Measurements from ENCODE around the gene UBAC2.

UBAC2 gene

DNA sequence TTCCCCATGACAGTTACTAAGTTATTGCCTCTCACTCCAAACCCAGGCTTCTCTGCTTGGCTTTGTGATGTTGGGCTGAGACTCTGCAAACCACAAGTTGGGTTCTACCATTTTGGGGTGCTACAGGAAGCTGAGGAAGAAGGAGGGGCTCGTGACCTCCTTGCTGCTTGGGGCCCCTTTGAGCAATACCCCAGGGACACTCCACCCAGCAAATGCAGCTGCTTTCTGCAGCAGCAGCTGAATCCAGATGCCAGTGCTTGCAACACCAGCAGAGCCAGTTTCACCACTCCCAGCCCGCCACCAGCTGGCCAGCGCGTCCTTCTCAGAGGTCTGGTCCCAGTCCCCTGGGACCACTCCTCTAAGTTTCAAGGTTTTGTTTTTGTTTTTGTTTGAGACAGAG is 22.0 kb upstream of the UBAC2 start:
- Histone ChIP-seq H3K36me3 (ENCODE audit: low read depth) (no peaks in the 10 kb centered on the region), H3K27me3 (ENCODE audit: insufficient read depth, poor library complexity, severe bottlenecking) (no peaks in the 10 kb centered on the region), H3K27ac (ENCODE audit: poor library complexity, severe bottlenecking) (no peak overlapping the region), H3K4me1 (ENCODE audit: insufficient read depth, poor library complexity, severe bottlenecking) (peaks cover 4% of the 10 kb centered on the region), H3K4me3 (ENCODE audit: severe bottlenecking) (no peak overlapping the region), H3K9me3 (ENCODE audit: severe bottlenecking) (no peaks in the 10 kb centered on the region)
- ATAC-seq (ENCODE audit: low read depth), result no peak
- TF ChIP-seq, protein P1, sequence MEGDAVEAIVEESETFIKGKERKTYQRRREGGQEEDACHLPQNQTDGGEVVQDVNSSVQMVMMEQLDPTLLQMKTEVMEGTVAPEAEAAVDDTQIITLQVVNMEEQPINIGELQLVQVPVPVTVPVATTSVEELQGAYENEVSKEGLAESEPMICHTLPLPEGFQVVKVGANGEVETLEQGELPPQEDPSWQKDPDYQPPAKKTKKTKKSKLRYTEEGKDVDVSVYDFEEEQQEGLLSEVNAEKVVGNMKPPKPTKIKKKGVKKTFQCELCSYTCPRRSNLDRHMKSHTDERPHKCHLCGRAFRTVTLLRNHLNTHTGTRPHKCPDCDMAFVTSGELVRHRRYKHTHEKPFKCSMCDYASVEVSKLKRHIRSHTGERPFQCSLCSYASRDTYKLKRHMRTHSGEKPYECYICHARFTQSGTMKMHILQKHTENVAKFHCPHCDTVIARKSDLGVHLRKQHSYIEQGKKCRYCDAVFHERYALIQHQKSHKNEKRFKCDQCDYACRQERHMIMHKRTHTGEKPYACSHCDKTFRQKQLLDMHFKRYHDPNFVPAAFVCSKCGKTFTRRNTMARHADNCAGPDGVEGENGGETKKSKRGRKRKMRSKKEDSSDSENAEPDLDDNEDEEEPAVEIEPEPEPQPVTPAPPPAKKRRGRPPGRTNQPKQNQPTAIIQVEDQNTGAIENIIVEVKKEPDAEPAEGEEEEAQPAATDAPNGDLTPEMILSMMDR (IDR thresholded peaks at IDR 0.05; ENCODE audit: poor library complexity, severe bottlenecking), result no peak
- no peak for DNase-seq (ENCODE audit: low spot score)

DNA sequence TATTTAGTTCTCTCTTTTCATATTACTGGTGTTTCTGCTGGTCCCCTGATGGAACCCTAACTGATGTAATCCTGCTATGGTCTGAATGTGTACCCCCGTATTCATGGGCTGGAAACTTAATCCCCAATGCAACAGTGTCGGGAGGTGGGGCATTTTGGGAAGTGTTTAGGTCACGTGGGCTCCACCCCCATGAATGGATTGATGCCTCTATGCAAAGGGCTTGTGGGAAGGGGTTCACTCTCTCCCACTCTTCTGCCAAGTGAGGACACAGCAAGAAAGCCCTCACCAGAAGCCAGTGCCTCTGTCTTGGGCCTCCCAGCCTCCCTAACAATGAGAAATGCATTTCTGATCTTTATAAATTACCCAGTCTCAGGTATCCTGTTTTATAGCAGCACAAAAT is 21.2 kb upstream of the UBAC2 start:
- no peak overlapping the region for H3K4me3 ChIP-seq (ENCODE audit: severe bottlenecking)
- H3K27me3 ChIP-seq (ENCODE audit: insufficient read depth, poor library complexity, severe bottlenecking), result no peaks in the 10 kb centered on the region
- TF ChIP-seq, protein P1 (IDR thresholded peaks at IDR 0.05; ENCODE audit: poor library complexity, severe bottlenecking), result no peak
- no peak overlapping the region for H3K27ac ChIP-seq (ENCODE audit: poor library complexity, severe bottlenecking)
- ATAC-seq (ENCODE audit: low read depth), result no peak
- no peaks in the 10 kb centered on the region for H3K36me3 ChIP-seq (ENCODE audit: low read depth)
- H3K4me1 ChIP-seq (ENCODE audit: insufficient read depth, poor library complexity, severe bottlenecking), result peaks cover 4% of the 10 kb centered on the region
- no peaks in the 10 kb centered on the region for H3K9me3 ChIP-seq (ENCODE audit: severe bottlenecking)
- DNase-seq (ENCODE audit: low spot score), result no peak

DNA sequence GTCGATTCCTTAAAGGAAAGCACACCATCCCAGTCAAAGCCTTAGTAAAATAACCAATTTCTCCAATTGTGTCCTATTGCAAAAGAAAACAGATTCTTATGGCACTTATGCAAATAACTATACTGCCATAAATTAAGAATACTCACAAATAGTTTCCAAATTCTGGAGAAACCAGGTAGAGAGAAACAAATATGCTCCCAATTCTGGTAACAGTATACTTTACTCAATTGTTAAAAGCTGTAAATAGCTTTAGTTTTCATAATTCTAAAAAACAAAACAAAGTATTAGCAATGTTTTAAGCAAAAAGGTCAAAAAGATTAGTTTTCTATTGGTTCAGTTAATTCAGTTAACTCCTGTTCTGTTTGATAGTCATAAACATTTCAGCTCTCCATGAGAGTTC is 18.2 kb upstream of the UBAC2 start:
- DNase-seq (ENCODE audit: low spot score), result no peak
- H3K27ac ChIP-seq (ENCODE audit: poor library complexity, severe bottlenecking), result no peak overlapping the region
- no peaks in the 10 kb centered on the region for H3K36me3 ChIP-seq (ENCODE audit: low read depth)
- no peaks in the 10 kb centered on the region for H3K9me3 ChIP-seq (ENCODE audit: severe bottlenecking)
- H3K27me3 ChIP-seq (ENCODE audit: insufficient read depth, poor library complexity, severe bottlenecking), result no peaks in the 10 kb centered on the region
- TF ChIP-seq, protein P1 (IDR thresholded peaks at IDR 0.05; ENCODE audit: poor library complexity, severe bottlenecking), result no peak
- ATAC-seq (ENCODE audit: low read depth), result no peak
- H3K4me3 ChIP-seq (ENCODE audit: severe bottlenecking), result no peak overlapping the region
- peaks cover 4% of the 10 kb centered on the region for H3K4me1 ChIP-seq (ENCODE audit: insufficient read depth, poor library complexity, severe bottlenecking)

DNA sequence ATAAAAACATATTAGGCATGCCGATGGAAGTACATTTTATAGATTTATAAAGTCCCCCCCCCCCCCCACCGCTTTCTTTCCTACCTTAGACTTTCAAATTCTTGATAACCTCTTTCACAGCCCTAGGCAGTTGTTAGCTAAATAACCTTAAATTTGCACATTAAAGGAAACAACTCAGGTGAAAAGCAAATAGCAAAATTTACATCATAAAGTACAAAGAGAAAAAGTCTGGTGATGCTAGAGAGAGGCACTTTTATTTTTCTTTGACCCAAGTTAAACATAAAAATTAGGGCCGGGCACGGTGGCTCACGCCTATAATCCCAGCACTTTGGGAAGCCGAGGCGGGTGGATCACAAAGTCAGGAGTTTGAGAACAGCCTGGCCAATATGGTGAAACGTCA is 15.0 kb upstream of the UBAC2 start:
- Histone ChIP-seq H3K36me3 (ENCODE audit: low read depth) (no peaks in the 10 kb centered on the region), H3K9me3 (ENCODE audit: severe bottlenecking) (no peaks in the 10 kb centered on the region), H3K27me3 (ENCODE audit: insufficient read depth, poor library complexity, severe bottlenecking) (no peaks in the 10 kb centered on the region), H3K27ac (ENCODE audit: poor library complexity, severe bottlenecking) (no peak overlapping the region), H3K4me1 (ENCODE audit: insufficient read depth, poor library complexity, severe bottlenecking) (peaks cover 2% of the 10 kb centered on the region), H3K4me3 (ENCODE audit: severe bottlenecking) (no peak overlapping the region)
- no peak for ATAC-seq (ENCODE audit: low read depth)
- TF ChIP-seq, protein P1 (IDR thresholded peaks at IDR 0.05; ENCODE audit: poor library complexity, severe bottlenecking), result no peak
- DNase-seq (ENCODE audit: low spot score), result no peak

DNA sequence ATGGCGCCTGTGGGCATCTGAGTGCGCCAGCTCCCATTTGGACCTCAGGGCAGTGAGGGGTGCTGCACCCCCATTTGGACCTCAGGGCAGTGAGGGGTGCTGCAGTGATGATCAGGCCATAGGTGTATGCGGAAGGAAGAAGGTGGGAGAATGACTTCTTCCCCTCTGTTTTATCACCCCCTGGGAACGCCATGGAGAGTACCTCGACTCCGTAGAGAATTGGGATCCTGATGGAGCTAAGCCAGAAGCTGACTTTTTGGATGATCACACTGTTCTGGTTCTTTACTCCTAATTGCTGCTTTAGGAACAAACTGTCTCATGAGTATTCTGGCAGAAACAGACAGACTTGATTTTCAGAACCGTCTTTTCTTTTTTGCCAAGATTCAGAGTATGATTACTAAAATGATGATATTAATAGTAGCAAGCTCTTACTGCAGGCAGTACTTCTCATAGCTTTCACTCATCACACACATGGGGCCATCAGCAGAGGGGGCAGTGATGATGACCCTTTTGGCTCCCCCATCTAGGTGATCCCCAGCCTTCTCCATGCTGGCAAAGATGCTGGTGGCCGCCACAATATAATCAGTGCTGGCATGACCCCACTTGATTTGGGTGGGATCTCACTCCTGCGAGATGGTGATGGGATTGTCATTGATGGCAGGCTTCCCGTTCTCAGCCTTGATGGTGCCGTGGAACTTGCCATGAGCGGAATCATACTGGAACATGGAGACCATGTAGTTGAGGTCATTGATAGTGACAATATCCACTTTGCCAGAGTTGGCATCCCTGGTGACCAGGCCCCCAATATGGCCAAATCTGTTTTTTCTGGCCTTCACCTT is 10.3 kb upstream of the UBAC2 start:
- no peak overlapping the region for H3K4me3 ChIP-seq (ENCODE audit: severe bottlenecking)
- TF ChIP-seq, protein P1 (IDR thresholded peaks at IDR 0.05; ENCODE audit: poor library complexity, severe bottlenecking), result no peak
- ATAC-seq (ENCODE audit: low read depth) (no peak), DNase-seq (ENCODE audit: low spot score) (no peak)
- H3K36me3 ChIP-seq (ENCODE audit: low read depth), result no peaks in the 10 kb centered on the region
- no peaks in the 10 kb centered on the region for H3K9me3 ChIP-seq (ENCODE audit: severe bottlenecking)
- no peaks in the 10 kb centered on the region for H3K27me3 ChIP-seq (ENCODE audit: insufficient read depth, poor library complexity, severe bottlenecking)
- no peaks in the 10 kb centered on the region for H3K4me1 ChIP-seq (ENCODE audit: insufficient read depth, poor library complexity, severe bottlenecking)
- no peak overlapping the region for H3K27ac ChIP-seq (ENCODE audit: poor library complexity, severe bottlenecking)
